AG09319 (cell line): ENCODE measurements around the gene TMEM40.

ENCODE experiments used
- DNase-seq: peaks from one replicate; pipeline ENCODE4 v3.0.0-alpha.2; 2010; ENCODE audit warnings: low read depth; ENCODE audit errors: extremely low read depth
- TF ChIP-seq, protein P1 (sequence below): IDR thresholded peaks from 2 replicates; pipeline ENCODE4 v1.5.1; 2011; ENCODE audit warnings: low read depth, mild to moderate bottlenecking, inconsistent platforms, low read length, moderate library complexity

TMEM40 gene

GRCh38 chr3:12687948-12688347 lies 71.1 kb downstream of the TMEM40 start:
- TF ChIP-seq, protein P1, sequence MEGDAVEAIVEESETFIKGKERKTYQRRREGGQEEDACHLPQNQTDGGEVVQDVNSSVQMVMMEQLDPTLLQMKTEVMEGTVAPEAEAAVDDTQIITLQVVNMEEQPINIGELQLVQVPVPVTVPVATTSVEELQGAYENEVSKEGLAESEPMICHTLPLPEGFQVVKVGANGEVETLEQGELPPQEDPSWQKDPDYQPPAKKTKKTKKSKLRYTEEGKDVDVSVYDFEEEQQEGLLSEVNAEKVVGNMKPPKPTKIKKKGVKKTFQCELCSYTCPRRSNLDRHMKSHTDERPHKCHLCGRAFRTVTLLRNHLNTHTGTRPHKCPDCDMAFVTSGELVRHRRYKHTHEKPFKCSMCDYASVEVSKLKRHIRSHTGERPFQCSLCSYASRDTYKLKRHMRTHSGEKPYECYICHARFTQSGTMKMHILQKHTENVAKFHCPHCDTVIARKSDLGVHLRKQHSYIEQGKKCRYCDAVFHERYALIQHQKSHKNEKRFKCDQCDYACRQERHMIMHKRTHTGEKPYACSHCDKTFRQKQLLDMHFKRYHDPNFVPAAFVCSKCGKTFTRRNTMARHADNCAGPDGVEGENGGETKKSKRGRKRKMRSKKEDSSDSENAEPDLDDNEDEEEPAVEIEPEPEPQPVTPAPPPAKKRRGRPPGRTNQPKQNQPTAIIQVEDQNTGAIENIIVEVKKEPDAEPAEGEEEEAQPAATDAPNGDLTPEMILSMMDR: no peak
- DNase-seq: no peak

DNA sequence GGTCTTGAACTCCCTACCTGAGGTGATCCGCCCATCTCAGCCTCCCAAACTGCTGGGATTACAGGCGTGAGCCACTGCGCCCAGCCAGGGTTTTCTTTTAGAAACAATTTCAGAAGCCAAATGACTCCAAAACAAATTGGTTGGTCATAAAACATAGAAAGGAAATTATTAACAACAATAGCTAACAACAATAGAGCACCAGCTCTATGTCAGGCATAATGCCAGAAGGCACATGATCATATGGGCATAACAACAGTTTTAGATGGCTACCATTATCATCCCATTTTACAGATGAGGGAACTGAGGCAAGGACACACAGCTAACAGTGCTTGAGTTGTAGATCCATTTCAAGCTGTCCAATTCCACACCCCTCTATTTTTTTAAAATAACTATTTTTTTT lies 73.0 kb downstream of the TMEM40 start:
- TF ChIP-seq, protein P1: no peak
- no peak for DNase-seq
